Lower lobe of right lung (tissue), 2 donors: ENCODE data around the gene LPCAT3. TPM values are rescaled to one million over a fixed set of nuclear protein-coding genes. Genes with fewer than 3 reads are reported as not detected.
A peak's percentile ranks its signal among the peaks of the same experiment; 100 is the strongest.

Source experiments
- ATAC-seq, 2 donors: fragments of 200-7000 bp; cut with Tn5 transposase; one replicate each; pipeline ENCODE4 v1.9.1; 2020 to 2022; ENCODE audit warnings: mild to moderate bottlenecking in 2 of 2, moderate library complexity in 2 of 2
- DNase-seq: peaks from one replicate; pipeline ENCODE4 v3.0.0-alpha.2; 2020
- H3K27ac ChIP-seq: fragments of 200-600 bp; one replicate; pipeline ENCODE4 v1.8.0; 2022
- H3K27me3 ChIP-seq: fragments of 200-600 bp; one replicate; pipeline ENCODE4 v1.8.0; 2022; ENCODE audit warnings: low read depth
- H3K36me3 ChIP-seq: fragments of 200-600 bp; one replicate; pipeline ENCODE4 v1.8.0; 2022; ENCODE audit warnings: mild to moderate bottlenecking
- H3K4me1 ChIP-seq: fragments of 200-600 bp; one replicate; pipeline ENCODE4 v1.8.0; 2022
- H3K4me3 ChIP-seq: fragments of 200-600 bp; one replicate; pipeline ENCODE4 v1.8.0; 2022; ENCODE audit warnings: mild to moderate bottlenecking
- H3K9me3 ChIP-seq: fragments of 200-600 bp; one replicate; pipeline ENCODE4 v1.8.0; 2022
- CTCF ChIP-seq: fragments of 200-600 bp; IDR thresholded peaks from one replicate; pipeline ENCODE4 v1.8.0; 2022; ENCODE audit warnings: antibody characterized with exemption, mild to moderate bottlenecking
- intact Hi-C: fragments of 100-400 bp; cut with DNase I; formaldehyde crosslinking; loops from one replicate; pipeline ENCODE4 v1.11.0; 2022
- total RNA-seq: library from RNA; stranded (reverse); fragmentation: NEBNext Ultra II Directional; extraction: Animal tissue kit (Norgen Biotek cat#: 25700); gene quantifications from one replicate; pipeline ENCODE4 v1.2.1, GENCODE V29; 2021
- donor health status: DM: no; HTN: yes; CAD: no; lungs with severe emphysema.

The LPCAT3 gene
- total RNA-seq, 1 donor from 2014 or later: 67.7 TPM

- peaks cover 94% of the 10 kb centered on the region for H3K36me3 ChIP-seq
- no peak for DNase-seq
- TF ChIP-seq CTCF: no peak
- H3K27ac ChIP-seq: peak overlapping the region; percentile 76
- H3K4me3 ChIP-seq: no peak overlapping the region
- no peak for ATAC-seq
- H3K27me3 ChIP-seq: no peaks in the 10 kb centered on the region
- H3K4me1 ChIP-seq: peaks cover 29% of the 10 kb centered on the region
- intact Hi-C loops: no loop called here
- H3K9me3 ChIP-seq: no peaks in the 10 kb centered on the region
Measured at GRCh38 chr12:6979453-6979852, 38.8 kb downstream of the LPCAT3 start.

- Histone ChIP-seq H3K4me1 (peaks cover 29% of the 10 kb centered on the region), H3K27me3 (no peaks in the 10 kb centered on the region), H3K27ac (peak overlapping the region; percentile 76), H3K36me3 (peaks cover 96% of the 10 kb centered on the region), H3K9me3 (no peaks in the 10 kb centered on the region), H3K4me3 (no peak overlapping the region)
- no peak for TF ChIP-seq CTCF
- DNase-seq: no peak
- intact Hi-C loops: no loop called here
- ATAC-seq: peak; percentile 44 to 68
Measured at GRCh38 chr12:6979021-6979420, 39.3 kb downstream of the LPCAT3 start.

GRCh38 chr12:6978611-6979011, 39.7 kb downstream of the LPCAT3 start:
- no peaks in the 10 kb centered on the region for H3K9me3 ChIP-seq
- peaks cover 100% of the 10 kb centered on the region for H3K36me3 ChIP-seq
- intact Hi-C loops: no loop called here
- peaks cover 29% of the 10 kb centered on the region for H3K4me1 ChIP-seq
- H3K4me3 ChIP-seq: no peak overlapping the region
- H3K27me3 ChIP-seq: no peaks in the 10 kb centered on the region
- peak overlapping the region; percentile 76 for H3K27ac ChIP-seq
- no peak for TF ChIP-seq CTCF
- DNase-seq: no peak
- ATAC-seq: peak; percentile 84 to 86

- DNase-seq: no peak
- peaks cover 29% of the 10 kb centered on the region for H3K4me1 ChIP-seq
- intact Hi-C loops: no loop called here
- no peaks in the 10 kb centered on the region for H3K27me3 ChIP-seq
- no peak for ATAC-seq
- peaks cover 97% of the 10 kb centered on the region for H3K36me3 ChIP-seq
- H3K27ac ChIP-seq: peak overlapping the region; percentile 76
- no peak overlapping the region for H3K4me3 ChIP-seq
- no peaks in the 10 kb centered on the region for H3K9me3 ChIP-seq
- TF ChIP-seq CTCF: no peak
Measured at GRCh38 chr12:6978188-6978587, 40.1 kb downstream of the LPCAT3 start.

GRCh38 chr12:6977653-6978052, 40.6 kb downstream of the LPCAT3 start:
- intact Hi-C loops: no loop called here
- DNase-seq (no peak), ATAC-seq (no peak)
- H3K27me3 ChIP-seq: no peaks in the 10 kb centered on the region
- H3K36me3 ChIP-seq: peaks cover 92% of the 10 kb centered on the region
- H3K4me1 ChIP-seq: peaks cover 33% of the 10 kb centered on the region
- no peak overlapping the region for H3K4me3 ChIP-seq
- peak overlapping the region; percentile 76 for H3K27ac ChIP-seq
- no peaks in the 10 kb centered on the region for H3K9me3 ChIP-seq
- TF ChIP-seq CTCF: no peak
